ENCODE results near the gene DGKB.

The DGKB gene

GRCh38 chr7:14850039-14850438 lies 52.5 kb downstream of the DGKB start:
- no peak for TF ChIP-seq CTCF (IDR thresholded peaks at IDR 0.05; ENCODE audit: low read depth, low read length)
- Histone ChIP-seq H3K4me3 (ENCODE audit: low read depth, low read length) (no peak overlapping the region), H3K9me3 (no peaks in the 10 kb centered on the region), H3K36me3 (no peaks in the 10 kb centered on the region), H3K27me3 (no peaks in the 10 kb centered on the region), H3K4me1 (no peaks in the 10 kb centered on the region)
- no peak for DNase-seq

- Histone ChIP-seq H3K27me3 (no peaks in the 10 kb centered on the region), H3K4me3 (ENCODE audit: low read depth, low read length) (no peak overlapping the region), H3K36me3 (no peaks in the 10 kb centered on the region), H3K4me1 (no peaks in the 10 kb centered on the region), H3K9me3 (no peaks in the 10 kb centered on the region)
- no peak for TF ChIP-seq CTCF (IDR thresholded peaks at IDR 0.05; ENCODE audit: low read depth, low read length)
- no peak for DNase-seq
Measured at GRCh38 chr7:14846405-14846804, 56.1 kb downstream of the DGKB start.

- no peaks in the 10 kb centered on the region for H3K36me3 ChIP-seq
- H3K4me1 ChIP-seq = no peaks in the 10 kb centered on the region
- H3K4me3 ChIP-seq (ENCODE audit: low read depth, low read length) = no peak overlapping the region
- H3K27me3 ChIP-seq = no peaks in the 10 kb centered on the region
- no peak for TF ChIP-seq CTCF (IDR thresholded peaks at IDR 0.05; ENCODE audit: low read depth, low read length)
- H3K9me3 ChIP-seq = no peaks in the 10 kb centered on the region
- DNase-seq = no peak
Measured at GRCh38 chr7:14843755-14844154, 58.8 kb downstream of the DGKB start.

GRCh38 chr7:14842523-14842922 lies 60.0 kb downstream of the DGKB start:
- Histone ChIP-seq H3K36me3 (no peaks in the 10 kb centered on the region), H3K27me3 (no peaks in the 10 kb centered on the region), H3K9me3 (no peaks in the 10 kb centered on the region), H3K4me1 (no peaks in the 10 kb centered on the region), H3K4me3 (ENCODE audit: low read depth, low read length) (no peak overlapping the region)
- no peak for TF ChIP-seq CTCF (IDR thresholded peaks at IDR 0.05; ENCODE audit: low read depth, low read length)
- no peak for DNase-seq

GRCh38 chr7:14841869-14842268 lies 60.7 kb downstream of the DGKB start:
- Histone ChIP-seq H3K9me3 (no peaks in the 10 kb centered on the region), H3K36me3 (no peaks in the 10 kb centered on the region), H3K4me3 (ENCODE audit: low read depth, low read length) (no peak overlapping the region), H3K27me3 (no peaks in the 10 kb centered on the region), H3K4me1 (no peaks in the 10 kb centered on the region; the same call in 1 of the 2 replicates)
- no peak for TF ChIP-seq CTCF (IDR thresholded peaks at IDR 0.05; ENCODE audit: low read depth, low read length)
- DNase-seq = no peak

GRCh38 chr7:14841086-14841485 lies 61.5 kb downstream of the DGKB start:
- Histone ChIP-seq H3K27me3 (no peaks in the 10 kb centered on the region), H3K36me3 (no peaks in the 10 kb centered on the region), H3K4me3 (ENCODE audit: low read depth, low read length) (no peak overlapping the region), H3K9me3 (no peaks in the 10 kb centered on the region), H3K4me1 (peaks cover 5% of the 10 kb centered on the region)
- TF ChIP-seq CTCF (IDR thresholded peaks at IDR 0.05; ENCODE audit: low read depth, low read length) = no peak
- no peak for DNase-seq
